Neuron (in vitro differentiated cells): Measurements from ENCODE around the gene FLNB.
"Not testable (repeated sequence)": the region's sequence is repeated elsewhere in the genome, so short reads cannot be mapped to it uniquely, and the experiment has no call there.

Source experiments
- H2AFZ ChIP-seq: one replicate; pipeline ENCODE4 v1.6.1; 2013; ENCODE audit warnings: low read depth, mild to moderate bottlenecking, inconsistent platforms, low read length, moderate library complexity
- H3K27me3 ChIP-seq: one replicate; pipeline ENCODE4 v1.6.1; 2013; ENCODE audit warnings: low read length; ENCODE audit not compliant: insufficient read depth
- H3K36me3 ChIP-seq: one replicate; pipeline ENCODE4 v1.6.1; 2013; ENCODE audit warnings: low read length; ENCODE audit not compliant: insufficient read depth
- H3K4me1 ChIP-seq: one replicate; pipeline ENCODE4 v1.6.1; 2013; ENCODE audit warnings: low read length; ENCODE audit not compliant: insufficient read depth
- H3K4me3 ChIP-seq: 2 replicates; pipeline ENCODE4 v1.5.1; 2013; ENCODE audit warnings: mild to moderate bottlenecking, low read length, moderate library complexity
- H3K9me3 ChIP-seq: one replicate; pipeline ENCODE4 v1.6.1; 2013; ENCODE audit warnings: low read length

Gene FLNB

DNA sequence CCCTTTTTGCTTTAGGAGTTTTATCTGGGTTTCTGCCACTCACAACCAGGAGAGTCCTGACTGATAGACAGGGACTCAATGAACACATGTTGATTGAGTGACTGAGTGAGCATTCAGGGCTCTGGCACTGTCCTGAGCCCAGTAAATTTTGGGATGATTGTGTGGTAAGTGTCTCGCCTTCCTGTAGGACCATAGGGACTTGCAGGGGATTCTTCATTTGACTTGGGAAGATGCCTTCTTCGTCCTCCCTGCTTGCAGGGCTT is 22.3 kb upstream of the FLNB start:
- no peak overlapping the region for H2AFZ ChIP-seq
- no peaks in the 10 kb centered on the region for H3K9me3 ChIP-seq
- no peaks in the 10 kb centered on the region for H3K36me3 ChIP-seq
- H3K4me3 ChIP-seq: no peak overlapping the region
- H3K4me1 ChIP-seq: no peaks in the 10 kb centered on the region
- H3K27me3 ChIP-seq: no peaks in the 10 kb centered on the region

GRCh38 chr3:57986261-57986660 is 22.0 kb upstream of the FLNB start:
- no peaks in the 10 kb centered on the region for H3K4me1 ChIP-seq
- H3K36me3 ChIP-seq: no peaks in the 10 kb centered on the region
- H3K27me3 ChIP-seq: no peaks in the 10 kb centered on the region
- H3K9me3 ChIP-seq: no peaks in the 10 kb centered on the region
- no peak overlapping the region for H3K4me3 ChIP-seq
- H2AFZ ChIP-seq: no peak overlapping the region

DNA sequence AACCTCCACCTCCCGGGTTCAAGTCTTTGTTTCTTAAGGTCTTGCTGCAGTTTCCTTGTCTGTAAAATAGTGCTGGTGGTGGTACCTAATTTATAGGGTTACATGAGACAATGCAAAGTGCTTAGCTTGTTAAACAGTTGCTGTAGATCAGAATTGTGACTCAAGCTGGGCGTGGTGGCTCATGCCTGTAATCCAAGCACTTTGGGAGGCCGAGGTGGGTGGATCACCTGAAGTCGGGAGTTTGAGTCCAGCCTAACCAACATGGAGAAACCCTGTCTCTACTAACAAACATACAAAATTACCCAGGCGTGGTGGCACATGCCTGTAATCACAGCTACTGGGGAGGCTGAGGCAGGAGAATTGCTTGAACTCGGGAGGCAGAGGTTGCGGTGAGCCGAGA is 19.0 kb upstream of the FLNB start:
- not testable (repeated sequence) for H3K4me3 ChIP-seq, H3K9me3 ChIP-seq, H2AFZ ChIP-seq, H3K4me1 ChIP-seq, H3K27me3 ChIP-seq, H3K36me3 ChIP-seq

GRCh38 chr3:57989646-57990045 is 18.6 kb upstream of the FLNB start:
- no peaks in the 10 kb centered on the region for H3K9me3 ChIP-seq
- H3K36me3 ChIP-seq: no peaks in the 10 kb centered on the region
- no peak overlapping the region for H2AFZ ChIP-seq
- H3K27me3 ChIP-seq: no peaks in the 10 kb centered on the region
- no peaks in the 10 kb centered on the region for H3K4me1 ChIP-seq
- no peak overlapping the region for H3K4me3 ChIP-seq

GRCh38 chr3:57992452-57993213 is 15.6 kb upstream of the FLNB start:
- Histone ChIP-seq H3K4me1 (no peaks in the 10 kb centered on the region), H2AFZ (no peak overlapping the region), H3K4me3 (no peak overlapping the region), H3K9me3 (no peaks in the 10 kb centered on the region), H3K27me3 (no peaks in the 10 kb centered on the region), H3K36me3 (no peaks in the 10 kb centered on the region)

GRCh38 chr3:57998366-57999283 is 9.6 kb upstream of the FLNB start:
- no peaks in the 10 kb centered on the region for H3K27me3 ChIP-seq
- H3K9me3 ChIP-seq: no peaks in the 10 kb centered on the region
- H2AFZ ChIP-seq: no peak overlapping the region
- H3K4me1 ChIP-seq: no peaks in the 10 kb centered on the region
- H3K36me3 ChIP-seq: no peaks in the 10 kb centered on the region
- no peak overlapping the region for H3K4me3 ChIP-seq

- Histone ChIP-seq H3K9me3 (no peaks in the 10 kb centered on the region), H2AFZ (no peak overlapping the region), H3K4me1 (no peaks in the 10 kb centered on the region), H3K36me3 (no peaks in the 10 kb centered on the region), H3K27me3 (no peaks in the 10 kb centered on the region), H3K4me3 (no peak overlapping the region)
Measured at GRCh38 chr3:57999417-58000115, 8.7 kb upstream of the FLNB start.

- no peak overlapping the region for H2AFZ ChIP-seq
- no peaks in the 10 kb centered on the region for H3K4me1 ChIP-seq
- H3K36me3 ChIP-seq: no peaks in the 10 kb centered on the region
- no peak overlapping the region for H3K4me3 ChIP-seq
- no peaks in the 10 kb centered on the region for H3K9me3 ChIP-seq
- H3K27me3 ChIP-seq: no peaks in the 10 kb centered on the region
Measured at GRCh38 chr3:58000306-58001085, 7.7 kb upstream of the FLNB start.

GRCh38 chr3:58001086-58001467 is 7.1 kb upstream of the FLNB start:
- no peaks in the 10 kb centered on the region for H3K36me3 ChIP-seq
- no peaks in the 10 kb centered on the region for H3K27me3 ChIP-seq
- no peaks in the 10 kb centered on the region for H3K9me3 ChIP-seq
- no peak overlapping the region for H3K4me3 ChIP-seq
- no peaks in the 10 kb centered on the region for H3K4me1 ChIP-seq
- no peak overlapping the region for H2AFZ ChIP-seq

DNA sequence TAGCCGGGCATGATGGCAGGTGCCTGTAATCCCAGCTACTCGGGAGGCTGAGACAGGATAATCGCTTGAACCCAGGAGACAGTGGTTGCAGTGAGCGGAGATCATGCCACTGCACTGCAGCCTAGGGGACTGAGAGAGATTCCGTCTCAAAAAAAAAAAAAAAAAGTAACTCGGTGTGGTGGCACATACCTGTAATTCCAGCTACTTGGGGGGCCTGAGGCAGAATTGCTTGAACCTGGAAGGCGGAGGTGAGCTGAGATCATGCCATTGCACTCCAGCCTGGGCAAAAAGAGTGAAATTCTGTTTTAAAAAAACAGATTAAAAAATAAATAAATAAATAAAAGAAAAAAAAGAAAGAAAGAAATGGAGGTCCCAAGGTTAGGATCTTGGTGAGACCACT is 6.2 kb upstream of the FLNB start:
- Histone ChIP-seq H3K4me3 (no peak overlapping the region), H3K36me3 (no peaks in the 10 kb centered on the region), H3K9me3 (no peaks in the 10 kb centered on the region), H2AFZ (no peak overlapping the region), H3K4me1 (no peaks in the 10 kb centered on the region), H3K27me3 (no peaks in the 10 kb centered on the region)

- Histone ChIP-seq H3K27me3 (no peaks in the 10 kb centered on the region), H3K4me3 (no peak overlapping the region), H3K36me3 (no peaks in the 10 kb centered on the region), H3K9me3 (no peaks in the 10 kb centered on the region), H2AFZ (no peak overlapping the region), H3K4me1 (no peaks in the 10 kb centered on the region)
Measured at GRCh38 chr3:58003093-58003492, 5.1 kb upstream of the FLNB start.

GRCh38 chr3:58004973-58005372 is 3.2 kb upstream of the FLNB start:
- no peak overlapping the region for H2AFZ ChIP-seq
- H3K9me3 ChIP-seq: no peaks in the 10 kb centered on the region
- H3K27me3 ChIP-seq: no peaks in the 10 kb centered on the region
- H3K36me3 ChIP-seq: no peaks in the 10 kb centered on the region
- H3K4me3 ChIP-seq: no peak overlapping the region
- peaks cover 6% of the 10 kb centered on the region for H3K4me1 ChIP-seq

GRCh38 chr3:58005669-58006068 is 2.6 kb upstream of the FLNB start:
- H3K4me1 ChIP-seq: peaks cover 6% of the 10 kb centered on the region
- no peaks in the 10 kb centered on the region for H3K9me3 ChIP-seq
- no peak overlapping the region for H3K4me3 ChIP-seq

More at GRCh38 chr3:58005669-58006068, 2.6 kb upstream of the FLNB start:
- Histone ChIP-seq H3K36me3 (no peaks in the 10 kb centered on the region), H3K27me3 (no peaks in the 10 kb centered on the region), H2AFZ (no peak overlapping the region)
